ENCODE data around the gene PRICKLE4.

PRICKLE4 gene

DNA sequence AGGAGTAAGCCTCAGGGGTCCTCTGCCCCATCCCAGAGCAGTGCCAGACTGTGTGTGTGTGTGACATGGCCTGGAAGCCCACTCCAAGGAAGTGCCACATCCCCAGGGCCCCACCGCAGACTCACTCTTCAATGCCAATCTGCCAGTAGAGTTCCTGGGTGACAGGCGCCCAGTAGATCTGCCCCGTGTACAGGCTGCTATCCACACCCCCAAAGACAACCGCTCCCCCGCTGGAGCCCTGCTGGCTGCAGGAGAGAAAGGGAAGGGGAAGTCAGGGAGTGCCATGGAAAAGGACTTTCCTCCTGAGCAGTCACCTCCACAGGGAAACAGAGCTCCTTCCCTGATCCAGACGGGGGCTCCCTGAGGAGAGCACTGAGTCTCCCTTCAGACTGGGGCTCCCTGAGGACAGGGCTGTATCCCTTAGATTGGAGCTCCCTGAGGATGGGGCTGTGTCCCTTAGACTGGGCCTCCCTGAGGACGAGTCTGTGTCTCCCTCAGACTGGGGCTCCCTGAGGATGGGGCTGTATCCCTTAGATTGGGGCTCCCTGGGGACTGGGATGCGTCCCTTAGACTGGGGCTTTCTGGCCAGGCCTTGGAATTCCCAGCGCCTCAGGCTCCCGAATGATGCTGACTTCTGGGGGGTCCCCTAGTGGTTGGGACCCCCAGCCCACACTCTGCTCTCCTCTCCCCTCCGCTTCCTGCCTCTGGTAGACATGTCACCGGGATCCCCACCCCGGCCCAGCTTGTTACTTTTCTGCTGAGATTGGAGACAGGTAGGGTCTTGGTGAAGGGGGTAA lies 40.0 kb upstream of the PRICKLE4 start:
- peaks cover 7% of the 10 kb centered on the region for H3K4me1 ChIP-seq (ENCODE audit: insufficient read depth, low read length)
- no peaks in the 10 kb centered on the region for H3K27me3 ChIP-seq (ENCODE audit: insufficient read depth, low read length, poor library complexity)
- H3K79me2 ChIP-seq (ENCODE audit: insufficient read depth, low read length): no peaks in the 10 kb centered on the region
- no peaks in the 10 kb centered on the region for H3K9me3 ChIP-seq (ENCODE audit: insufficient read depth, low read length, severe bottlenecking)
- H3K36me3 ChIP-seq (ENCODE audit: insufficient read depth, low read length): no peaks in the 10 kb centered on the region
- no peak overlapping the region for H3K4me3 ChIP-seq (ENCODE audit: low read depth in 1 of 2, low read length in 2 of 2)
- DNase-seq: no peak
- H4K20me1 ChIP-seq (ENCODE audit: insufficient read depth, low read length): no peaks in the 10 kb centered on the region
- TF ChIP-seq, protein P1, sequence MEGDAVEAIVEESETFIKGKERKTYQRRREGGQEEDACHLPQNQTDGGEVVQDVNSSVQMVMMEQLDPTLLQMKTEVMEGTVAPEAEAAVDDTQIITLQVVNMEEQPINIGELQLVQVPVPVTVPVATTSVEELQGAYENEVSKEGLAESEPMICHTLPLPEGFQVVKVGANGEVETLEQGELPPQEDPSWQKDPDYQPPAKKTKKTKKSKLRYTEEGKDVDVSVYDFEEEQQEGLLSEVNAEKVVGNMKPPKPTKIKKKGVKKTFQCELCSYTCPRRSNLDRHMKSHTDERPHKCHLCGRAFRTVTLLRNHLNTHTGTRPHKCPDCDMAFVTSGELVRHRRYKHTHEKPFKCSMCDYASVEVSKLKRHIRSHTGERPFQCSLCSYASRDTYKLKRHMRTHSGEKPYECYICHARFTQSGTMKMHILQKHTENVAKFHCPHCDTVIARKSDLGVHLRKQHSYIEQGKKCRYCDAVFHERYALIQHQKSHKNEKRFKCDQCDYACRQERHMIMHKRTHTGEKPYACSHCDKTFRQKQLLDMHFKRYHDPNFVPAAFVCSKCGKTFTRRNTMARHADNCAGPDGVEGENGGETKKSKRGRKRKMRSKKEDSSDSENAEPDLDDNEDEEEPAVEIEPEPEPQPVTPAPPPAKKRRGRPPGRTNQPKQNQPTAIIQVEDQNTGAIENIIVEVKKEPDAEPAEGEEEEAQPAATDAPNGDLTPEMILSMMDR (IDR thresholded peaks at IDR 0.05; ENCODE audit: borderline replicate concordance, extremely low read depth, low read length, poor library complexity, severe bottlenecking): no peak
- TF ChIP-seq EZH2 (IDR thresholded peaks at IDR 0.05; ENCODE audit: borderline replicate concordance, low read depth, low read length, severe bottlenecking): no peak
- no peak overlapping the region for H3K27ac ChIP-seq (ENCODE audit: low read length)
- H2AFZ ChIP-seq (ENCODE audit: low read depth, low read length): no peak overlapping the region
- no peak for ATAC-seq (ENCODE audit: insufficient read depth, low read depth)
- H3K9ac ChIP-seq (ENCODE audit: low read depth, low read length): no peak overlapping the region
- no peak overlapping the region for H3K4me2 ChIP-seq (ENCODE audit: insufficient read depth, low read length)

DNA sequence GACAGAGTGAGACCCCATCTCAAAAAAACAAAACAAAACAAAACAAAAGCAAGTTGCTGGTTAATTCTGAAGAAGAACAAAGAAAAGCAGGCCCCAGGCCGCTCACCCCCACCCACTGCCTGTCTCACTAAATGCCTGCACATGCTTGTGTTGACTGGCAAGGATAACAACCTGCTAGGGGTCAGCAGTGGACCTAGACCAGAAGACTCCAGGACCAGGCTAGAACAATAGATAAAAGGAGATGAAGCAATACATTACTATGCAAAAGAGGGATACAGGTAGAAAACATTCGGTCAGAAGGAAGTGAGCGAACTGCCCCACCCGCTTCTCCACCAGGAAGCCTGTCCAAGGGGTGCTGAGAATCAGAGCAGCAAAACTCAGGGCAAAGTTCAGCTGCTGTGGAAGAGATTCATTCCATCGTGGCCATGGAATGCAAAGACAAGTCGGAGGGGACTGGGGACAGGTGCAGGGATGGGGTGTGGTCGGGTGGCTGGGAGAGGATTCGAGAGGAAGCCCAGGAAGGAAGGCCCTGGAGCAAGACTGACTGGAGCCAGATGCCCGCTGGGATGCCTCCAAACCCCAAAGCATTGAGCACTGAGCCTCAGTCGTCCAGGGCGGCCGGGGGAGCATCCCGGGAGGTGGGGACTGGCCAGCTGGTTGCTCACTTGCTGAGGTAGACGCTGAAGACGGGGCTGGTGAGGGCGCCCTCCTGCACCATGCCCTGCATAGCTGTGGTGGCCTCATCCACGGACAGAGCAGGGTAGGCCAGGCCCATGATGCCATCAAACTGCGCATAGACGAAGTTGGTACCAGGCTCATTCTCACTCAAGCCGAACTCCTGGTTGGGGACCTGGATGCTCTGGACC lies 38.7 kb upstream of the PRICKLE4 start:
- Histone ChIP-seq H3K79me2 (ENCODE audit: insufficient read depth, low read length) (no peaks in the 10 kb centered on the region), H3K4me2 (ENCODE audit: insufficient read depth, low read length) (no peak overlapping the region), H3K4me3 (ENCODE audit: low read depth in 1 of 2, low read length in 2 of 2) (no peak overlapping the region), H3K27me3 (ENCODE audit: insufficient read depth, low read length, poor library complexity) (no peaks in the 10 kb centered on the region), H3K36me3 (ENCODE audit: insufficient read depth, low read length) (no peaks in the 10 kb centered on the region), H3K9ac (ENCODE audit: low read depth, low read length) (no peak overlapping the region), H2AFZ (ENCODE audit: low read depth, low read length) (no peak overlapping the region), H3K4me1 (ENCODE audit: insufficient read depth, low read length) (no peaks in the 10 kb centered on the region), H3K9me3 (ENCODE audit: insufficient read depth, low read length, severe bottlenecking) (no peaks in the 10 kb centered on the region), H4K20me1 (ENCODE audit: insufficient read depth, low read length) (no peaks in the 10 kb centered on the region), H3K27ac (ENCODE audit: low read length) (no peak overlapping the region)
- 0 out of 3 replicates have a peak, but pooled peaks have one; percentile 27 for ATAC-seq (ENCODE audit: insufficient read depth, low read depth)
- TF ChIP-seq, protein P1 (IDR thresholded peaks at IDR 0.05; ENCODE audit: borderline replicate concordance, extremely low read depth, low read length, poor library complexity, severe bottlenecking): no peak
- TF ChIP-seq EZH2 (IDR thresholded peaks at IDR 0.05; ENCODE audit: borderline replicate concordance, low read depth, low read length, severe bottlenecking): no peak
- DNase-seq: no peak

DNA sequence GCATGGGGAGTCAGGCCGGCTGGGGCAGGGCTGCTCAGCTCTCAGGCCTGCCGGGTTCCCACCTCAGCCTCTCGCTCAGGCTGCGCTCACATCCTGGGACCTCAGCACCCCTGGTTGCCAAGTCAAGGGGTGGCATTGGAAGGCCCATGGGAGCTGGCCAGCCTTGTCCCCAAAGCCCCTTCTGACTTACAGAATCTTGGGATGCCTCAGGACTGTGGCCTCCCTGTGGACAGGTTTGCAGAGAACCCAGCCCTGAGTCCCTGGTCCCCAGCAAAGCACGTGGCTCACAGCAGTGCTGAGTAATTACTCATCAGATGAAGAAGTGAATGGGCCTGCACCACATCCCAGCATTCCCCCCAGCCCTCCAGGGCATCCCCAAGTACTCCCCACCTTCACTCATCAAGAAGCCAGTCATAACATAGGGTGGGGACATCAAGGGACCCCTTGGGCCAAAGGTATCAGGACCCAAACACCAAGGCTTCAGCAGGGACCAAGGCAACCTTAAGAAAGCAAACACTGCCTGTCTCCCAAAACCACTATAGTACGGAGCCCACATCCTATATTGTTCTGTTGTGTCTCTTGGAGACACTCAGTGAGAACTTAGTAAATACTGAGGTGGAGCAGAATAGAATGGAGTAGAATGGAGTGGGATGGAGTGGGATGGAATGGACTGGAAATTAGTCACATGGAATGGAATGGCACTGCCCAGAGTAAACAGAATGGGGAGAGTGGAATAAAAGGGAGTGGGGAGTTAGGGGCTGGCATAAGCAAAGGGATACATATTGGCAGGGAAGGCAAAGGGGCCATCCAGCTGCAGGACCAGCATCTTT lies 37.0 kb upstream of the PRICKLE4 start:
- TF ChIP-seq EZH2 (IDR thresholded peaks at IDR 0.05; ENCODE audit: borderline replicate concordance, low read depth, low read length, severe bottlenecking): no peak
- TF ChIP-seq, protein P1 (IDR thresholded peaks at IDR 0.05; ENCODE audit: borderline replicate concordance, extremely low read depth, low read length, poor library complexity, severe bottlenecking): no peak
- H3K4me3 ChIP-seq (ENCODE audit: low read depth in 1 of 2, low read length in 2 of 2): no peak overlapping the region
- ATAC-seq (ENCODE audit: insufficient read depth, low read depth) (no peak), DNase-seq (no peak)
- H3K27me3 ChIP-seq (ENCODE audit: insufficient read depth, low read length, poor library complexity): no peaks in the 10 kb centered on the region
- no peak overlapping the region for H3K4me2 ChIP-seq (ENCODE audit: insufficient read depth, low read length)
- H3K9me3 ChIP-seq (ENCODE audit: insufficient read depth, low read length, severe bottlenecking): no peaks in the 10 kb centered on the region
- H3K36me3 ChIP-seq (ENCODE audit: insufficient read depth, low read length): no peaks in the 10 kb centered on the region
- no peaks in the 10 kb centered on the region for H3K4me1 ChIP-seq (ENCODE audit: insufficient read depth, low read length)
- H4K20me1 ChIP-seq (ENCODE audit: insufficient read depth, low read length): no peaks in the 10 kb centered on the region
- no peaks in the 10 kb centered on the region for H3K79me2 ChIP-seq (ENCODE audit: insufficient read depth, low read length)
- no peak overlapping the region for H3K27ac ChIP-seq (ENCODE audit: low read length)
- H3K9ac ChIP-seq (ENCODE audit: low read depth, low read length): no peak overlapping the region
- no peak overlapping the region for H2AFZ ChIP-seq (ENCODE audit: low read depth, low read length)

Measured in DND-41 (cell line).